H1 (cell line): ENCODE data around the gene C12orf56. TPM values are rescaled to one million over a fixed set of nuclear protein-coding genes. Genes with fewer than 3 reads are reported as not detected.

Experiments used
- CTCF ChIA-PET: fragments of 300-600 bp; sonication (Branson Sonifier 250); formaldehyde crosslinking; loops from one replicate; lab custom pipeline; 2021; ENCODE audit not compliant: partially characterized antibody; lab: Charles Lee
- POLR2A ChIA-PET: fragments of 300-600 bp; sonication (Branson Sonifier 250); formaldehyde crosslinking; loops from one replicate; lab custom pipeline; 2021; ENCODE audit warnings: inconsistent platforms; ENCODE audit not compliant: partially characterized antibody; lab: Charles Lee
- DNase-seq, 2 experiments: peaks; one replicate each; pipeline versions ENCODE4 v3.0.0 to v3.0.0-alpha.2; 2010 to 2022; ENCODE audit warnings: low spot score in 2 of 2, low read depth in 1 of 2, mixed read lengths in 1 of 2
- FAIRE-seq: peaks from 2 replicates; lab custom pipeline; 2011; peaks lifted over from hg19 to GRCh38; lab: Jason Lieb, UNC
- H2AFZ ChIP-seq: 2 replicates; pipeline ENCODE4 v1.8.1; 2012; ENCODE audit warnings: low read length, inconsistent platforms
- H2AK5ac ChIP-seq: 2 replicates; pipeline ENCODE4 v1.6.1; 2013; ENCODE audit warnings: low read depth, low read length
- H2BK120ac ChIP-seq: replicated peaks from 2 replicates; pipeline ENCODE3; 2013; ENCODE audit warnings: low read depth, low read length, inconsistent platforms
- H2BK12ac ChIP-seq: 2 replicates; pipeline ENCODE4 v1.6.1; 2013; ENCODE audit warnings: low read depth, low read length
- H2BK15ac ChIP-seq: 2 replicates; pipeline ENCODE4 v1.6.1; 2013; ENCODE audit warnings: low read length
- H2BK20ac ChIP-seq: 2 replicates; pipeline ENCODE4 v1.6.1; 2013; ENCODE audit warnings: low read length
- H2BK5ac ChIP-seq: 2 replicates; pipeline ENCODE4 v1.6.1; 2013; ENCODE audit warnings: low read depth, low read length
- H3K14ac ChIP-seq: 2 replicates; pipeline ENCODE4 v1.6.1; 2013; ENCODE audit warnings: inconsistent platforms; ENCODE audit not compliant: insufficient read length
- H3K18ac ChIP-seq: 2 replicates; pipeline ENCODE4 v1.6.1; 2013; ENCODE audit warnings: low read length; ENCODE audit errors: extremely low read depth
- H3K23ac ChIP-seq: 2 replicates; pipeline ENCODE4 v1.6.1; 2013; ENCODE audit warnings: inconsistent platforms; ENCODE audit not compliant: insufficient read length
- H3K23me2 ChIP-seq: 2 replicates; pipeline ENCODE4 v1.6.1; 2013; ENCODE audit warnings: low read depth, low read length
- H3K27ac ChIP-seq: 2 replicates; pipeline ENCODE4 v1.6.1; 2011; ENCODE audit warnings: low read depth, low read length, inconsistent platforms
- H3K27me3 ChIP-seq, 4 experiments: replicated peaks in 1 of 4; 1 replicate in 1 of 4; 2 replicates in 3 of 4; pipeline versions ENCODE4 v1.6.1 to v1.8.1; 2011 to 2013; ENCODE audit warnings: low read length in 3 of 4, mild to moderate bottlenecking in 3 of 4, inconsistent platforms in 2 of 4, mixed read lengths in 2 of 4, moderate library complexity in 1 of 4; ENCODE audit not compliant: control insufficient read depth in 3 of 4, insufficient read depth in 3 of 4; ENCODE audit errors: extremely low read depth in 1 of 4
- H3K36me3 ChIP-seq, 4 experiments: 2 replicates each; pipeline versions ENCODE4 v1.6.1 to v1.8.1; 2011 to 2013; ENCODE audit warnings: mild to moderate bottlenecking in 4 of 4, low read length in 3 of 4, moderate library complexity in 2 of 4, control low read depth in 1 of 4, inconsistent platforms in 1 of 4; ENCODE audit not compliant: insufficient read depth in 4 of 4, control insufficient read depth in 2 of 4
- H3K4ac ChIP-seq: replicated peaks from 2 replicates; pipeline ENCODE3; 2013; ENCODE audit warnings: low read length, low read depth, mixed read lengths, inconsistent platforms; ENCODE audit not compliant: insufficient read length
- H3K4me1 ChIP-seq, 4 experiments: replicated peaks in 1 of 4; 1 replicate in 1 of 4; 2 replicates in 3 of 4; pipeline versions ENCODE4 v1.6.1 to v1.8.1; 2011 to 2013; ENCODE audit warnings: low read length in 3 of 4, inconsistent platforms in 2 of 4, mixed read lengths in 1 of 4; ENCODE audit not compliant: insufficient read depth in 4 of 4, control insufficient read depth in 3 of 4
- H3K4me2 ChIP-seq, 2 experiments: 2 replicates each; pipeline versions ENCODE4 v1.6.1 to v1.8.1; 2011 to 2013; ENCODE audit warnings: low read depth in 2 of 2, low read length in 2 of 2, control low read depth in 1 of 2, inconsistent platforms in 1 of 2, mild to moderate bottlenecking in 1 of 2; ENCODE audit not compliant: insufficient read depth in 1 of 2
- H3K4me3 ChIP-seq, 4 experiments: fragments of 200-600, 300-600 bp in 1 of 4; sonication (generic), shearing (Covaris generic), sonication (Bioruptor Twin) in 1 of 4; 2 replicates each; pipeline versions ENCODE4 v1.5.1 to v1.8.1; 2011 to 2016; ENCODE audit warnings: low read length in 4 of 4, low read depth in 3 of 4, control low read depth in 2 of 4, inconsistent platforms in 2 of 4, mild to moderate bottlenecking in 2 of 4, mixed read lengths in 1 of 4, moderate library complexity in 1 of 4; ENCODE audit not compliant: insufficient read depth in 2 of 4; ENCODE audit errors: extremely low read depth in 1 of 4
- H3K56ac ChIP-seq: replicated peaks from 2 replicates; pipeline ENCODE3; 2013; ENCODE audit warnings: low read depth, mild to moderate bottlenecking, mixed read lengths, low read length, inconsistent platforms; ENCODE audit not compliant: insufficient read length
- H3K79me1 ChIP-seq: 2 replicates; pipeline ENCODE4 v1.6.1; 2013; ENCODE audit warnings: low read depth, low read length, control low read depth
- H3K79me2 ChIP-seq, 2 experiments: 2 replicates each; pipeline versions ENCODE4 v1.6.1 to v1.8.1; 2012 to 2013; ENCODE audit warnings: low read length in 2 of 2, mild to moderate bottlenecking in 2 of 2, inconsistent platforms in 1 of 2; ENCODE audit not compliant: insufficient read depth in 2 of 2, control insufficient read depth in 1 of 2
- H3K9ac ChIP-seq, 4 experiments: replicated peaks in 1 of 4; 1 replicate in 1 of 4; 2 replicates in 3 of 4; pipeline versions ENCODE4 v1.6.1 to v1.8.1; 2011 to 2013; ENCODE audit warnings: low read depth in 3 of 4, low read length in 3 of 4, control low read depth in 2 of 4, mild to moderate bottlenecking in 2 of 4, moderate library complexity in 2 of 4, inconsistent platforms in 1 of 4; ENCODE audit errors: extremely low read depth in 1 of 4
- H3K9me3 ChIP-seq, 2 experiments: 2 replicates each; pipeline versions ENCODE4 v1.6.1 to v1.8.1; 2012 to 2013; ENCODE audit warnings: mild to moderate bottlenecking in 2 of 2, moderate library complexity in 2 of 2, control low read depth in 1 of 2, inconsistent platforms in 1 of 2, low read depth in 1 of 2, low read length in 1 of 2, mixed read lengths in 1 of 2; ENCODE audit not compliant: insufficient read depth in 2 of 2
- H4K20me1 ChIP-seq, 2 experiments: replicated peaks in 1 of 2; 2 replicates each; pipeline versions ENCODE3 to v1.8.1; 2011 to 2013; ENCODE audit warnings: inconsistent platforms in 2 of 2, low read length in 2 of 2, mild to moderate bottlenecking in 1 of 2; ENCODE audit not compliant: insufficient read depth in 2 of 2, control insufficient read depth in 1 of 2
- H4K5ac ChIP-seq: 2 replicates; pipeline ENCODE4 v1.6.1; 2013; ENCODE audit warnings: low read length, low read depth, mixed read lengths, inconsistent platforms; ENCODE audit not compliant: insufficient read length
- H4K8ac ChIP-seq: 2 replicates; pipeline ENCODE4 v1.8.0; 2013; ENCODE audit warnings: mild to moderate bottlenecking, moderate library complexity, low read length, inconsistent platforms; ENCODE audit not compliant: insufficient read depth; ENCODE audit errors: extremely low read depth
- H4K91ac ChIP-seq: replicated peaks from 2 replicates; pipeline ENCODE3; 2013; ENCODE audit warnings: low read length, mixed read lengths, inconsistent platforms; ENCODE audit not compliant: insufficient read length
- CHD1 ChIP-seq: IDR thresholded peaks from 2 replicates; pipeline ENCODE4 v1.6.1; 2012; ENCODE audit warnings: low read depth, low read length, improper control_type of control experiment
- KDM1A ChIP-seq: fragments of 200-600, 300-600 bp; sonication (generic); IDR thresholded peaks from 2 replicates; pipeline ENCODE4 v1.7.1; 2016; ENCODE audit warnings: mild to moderate bottlenecking, low read length, borderline replicate concordance
- POLR2A ChIP-seq, 2 experiments: IDR thresholded peaks; 1 replicate in 1 of 2; 2 replicates in 1 of 2; pipeline ENCODE4 v1.6.1; 2011; ENCODE audit warnings: low read depth in 2 of 2, low read length in 2 of 2, mild to moderate bottlenecking in 2 of 2; ENCODE audit errors: control extremely low read depth in 1 of 2
- POLR2AphosphoS5 ChIP-seq: IDR thresholded peaks from 2 replicates; pipeline ENCODE4 v1.6.1; 2011; ENCODE audit warnings: low read depth, low read length
- SIRT6 ChIP-seq: IDR thresholded peaks from one replicate; pipeline ENCODE4 v1.7.1; 2012; ENCODE audit warnings: low read length, inconsistent platforms
- WGBS, 2 experiments: shearing (Covaris generic) in 1 of 2; methylation state at CpG; one replicate each; pipeline versions ENCODE4 v1.1.6 to v1.1.7; 2013 to 2015; ENCODE audit warnings: low lambda C conversion rate in 2 of 2, mixed read lengths in 2 of 2, inconsistent platforms in 1 of 2, low coverage in 1 of 2, missing lambda C conversion rate in 1 of 2; ENCODE audit not compliant: insufficient replicate concordance in 2 of 2, insufficient coverage in 1 of 2, insufficient read length in 1 of 2; ENCODE audit errors: extremely low coverage in 1 of 2, missing lambda C conversion rate in 1 of 2; 5-methylcytosine and 5-hydroxymethylcytosine counted together
- polyA plus RNA-seq, 7 experiments: library from polyadenylated mRNA; depleted of rRNA in 3 of 7; stranded (reverse) in 5 of 7; unstranded in 2 of 7; fragments of >200 nt in 5 of 7; fragments of 200-250 nt in 2 of 7; gene quantifications; 1 replicate in 5 of 7; 2 replicates in 1 of 7; 4 replicates in 1 of 7; pipeline versions ENCODE4 v1.2.1 to v1.2.3, GENCODE V29; 2011 to 2013; ENCODE audit warnings: missing spikeins in 2 of 7, mixed read lengths in 2 of 7
- total RNA-seq: library from RNA; stranded (reverse); fragmentation: NEBNext Ultra II Directional; extraction: Animal tissue kit (Norgen Biotek cat#: 25700); gene quantifications from 2 replicates; pipeline ENCODE4 v1.2.1, GENCODE V29; 2021

C12orf56 gene
- total and polyA plus RNA-seq, 2 of the 8 experiments (the other 6 are each of a cell fraction or from before 2014, with no cell fraction given): 1.1 to 2.9 TPM

- Histone ChIP-seq H3K27me3 (no peaks in the 10 kb centered on the region), H2BK15ac (no peak overlapping the region), H3K9ac (no peak overlapping the region; a peak in 2 of 7 replicates), H3K79me2 (peaks cover 15 to 63% of the 10 kb centered on the region in 2 experiments), H3K4me1 (peaks cover 0 to 5% (median 1%) of the 10 kb centered on the region in 4 experiments; a peak in 3 of 7 replicates), H3K9me3 (no peaks in the 10 kb centered on the region), H4K8ac (no peak overlapping the region), H2AFZ (no peak overlapping the region), H3K14ac (no peak overlapping the region), H3K79me1 (peaks cover 5% of the 10 kb centered on the region; the same call in 1 of the 2 replicates), H3K56ac (no peak overlapping the region), H4K5ac (no peak overlapping the region), H2BK120ac (no peak overlapping the region), H3K4ac (no peak overlapping the region), H2BK5ac (no peak overlapping the region), H3K23me2 (peaks cover 9% of the 10 kb centered on the region; the same call in 1 of the 2 replicates), H2AK5ac (no peak overlapping the region), H4K91ac (no peak overlapping the region), H3K18ac (no peak overlapping the region), H2BK20ac (no peak overlapping the region), H3K36me3 (peaks cover 13 to 32% (median 24%) of the 10 kb centered on the region in 4 experiments), H3K4me3 (no peak overlapping the region), H4K20me1 (peaks cover 5 to 11% of the 10 kb centered on the region in 2 experiments), H3K23ac (no peak overlapping the region), H2BK12ac (no peak overlapping the region), H3K27ac (no peak overlapping the region), H3K4me2 (peak overlapping the region in 1 of 2 experiments; percentile 24; a peak in 1 of 4 replicates)
- DNase-seq (no peak), FAIRE-seq (no peak)
- 76% methylated on average over 9 of the region's 9 CpGs; no CpG with 5 or more reads in 1 of the 2 experiments for WGBS, 2 experiments
- TF ChIP-seq POLR2A (IDR thresholded peaks at IDR 0.05; ENCODE audit: control extremely low read depth in 1 of 2, low read depth in 2 of 2, low read length in 2 of 2) (peak in 1 of 2 experiments; percentile 26; a peak in 1 of 3 replicates), KDM1A (no peak), CHD1 (no peak), SIRT6 (no peak), POLR2AphosphoS5 (peak; percentile 25; the same call in 1 of the 2 replicates)
- CTCF ChIA-PET: interaction anchor here (0.6 to 0.9 kb wide), 4 partner anchors 15 to 247 kb away, joined by 3 to 5 read pairs (median 3); no protein-coding TSS in a partner anchor
- POLR2A ChIA-PET: interaction anchor here (0.7 to 9.6 kb wide), 12 partner anchors 8 to 136 kb away, joined by 3 to 100 read pairs (median 5); no protein-coding TSS in a partner anchor
Measured at GRCh38 chr12:64407342-64408223, 17.0 kb upstream of the C12orf56 start.
